GM19099 (cell line): ENCODE measurements around the gene OMP.

Experiments used
- POLR2A ChIP-seq: IDR thresholded peaks from 3 replicates; pipeline ENCODE4 v1.6.1; 2011; ENCODE audit warnings: low read depth; ENCODE audit not compliant: insufficient read length; ENCODE audit errors: extremely low read depth

The OMP gene

GRCh38 chr11:77107950-77108349 lies 5.3 kb downstream of the OMP start:
- TF ChIP-seq POLR2A, result no peak

- TF ChIP-seq POLR2A, result no peak
Measured at GRCh38 chr11:77108436-77108835, 5.8 kb downstream of the OMP start.

DNA sequence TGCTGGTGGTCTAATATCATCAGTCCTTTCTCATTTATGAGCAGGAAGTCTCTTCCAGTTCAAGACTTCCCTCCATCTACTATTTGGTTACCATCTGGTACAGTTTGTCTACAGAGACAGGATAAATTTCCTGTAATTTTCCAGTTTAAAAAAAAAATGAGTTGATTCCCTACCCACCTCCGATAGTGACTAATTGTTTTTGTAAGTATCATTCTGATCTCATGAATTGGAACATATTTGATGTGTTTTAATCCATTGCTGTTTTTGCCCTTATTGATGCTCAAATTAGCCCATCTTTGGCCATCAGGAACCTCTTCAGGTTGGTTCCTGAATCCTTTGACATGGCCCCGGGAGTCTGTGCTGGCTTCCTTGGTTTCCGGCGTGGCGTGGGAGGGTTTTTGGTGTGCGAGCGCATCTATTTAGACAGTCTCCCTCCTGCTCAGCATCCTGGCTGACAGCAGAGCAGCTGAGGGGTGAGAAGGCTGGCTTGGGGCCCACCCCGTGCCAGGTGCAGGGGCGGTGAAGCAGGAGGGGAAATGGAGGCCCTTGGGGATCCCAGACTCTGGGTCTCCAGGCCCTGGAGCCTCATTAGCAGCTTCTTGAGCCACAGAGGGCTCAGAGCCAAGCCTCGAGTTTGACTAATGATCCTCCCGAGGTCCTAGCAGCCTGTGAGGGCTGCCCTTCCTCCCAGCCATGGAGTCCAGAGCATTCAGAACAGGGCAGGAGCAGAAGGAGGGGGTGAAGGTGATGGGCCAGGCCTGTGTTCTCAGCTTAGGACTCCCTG lies 6.8 kb downstream of the OMP start:
- TF ChIP-seq POLR2A, result no peak

DNA sequence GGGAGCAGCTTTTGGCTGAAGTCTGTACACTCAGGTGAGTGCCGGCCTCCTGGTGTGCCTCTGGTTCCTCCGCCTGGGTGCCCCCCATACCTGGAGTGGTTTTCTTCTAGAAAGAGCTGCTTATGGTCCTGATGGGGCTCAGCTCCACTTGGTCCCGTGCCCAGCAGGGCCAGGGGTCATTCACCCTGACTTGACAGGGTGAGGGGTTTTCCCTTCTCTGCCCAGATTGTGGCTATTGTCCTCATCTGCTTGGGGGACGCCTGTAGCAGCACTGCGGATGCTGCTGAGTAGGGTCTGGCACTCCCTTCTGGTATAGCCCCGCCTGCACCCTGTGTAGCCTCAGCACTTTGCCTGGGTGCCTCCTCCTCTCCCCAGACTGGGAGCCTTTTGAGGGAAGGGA lies 8.2 kb downstream of the OMP start:
- no peak for TF ChIP-seq POLR2A

DNA sequence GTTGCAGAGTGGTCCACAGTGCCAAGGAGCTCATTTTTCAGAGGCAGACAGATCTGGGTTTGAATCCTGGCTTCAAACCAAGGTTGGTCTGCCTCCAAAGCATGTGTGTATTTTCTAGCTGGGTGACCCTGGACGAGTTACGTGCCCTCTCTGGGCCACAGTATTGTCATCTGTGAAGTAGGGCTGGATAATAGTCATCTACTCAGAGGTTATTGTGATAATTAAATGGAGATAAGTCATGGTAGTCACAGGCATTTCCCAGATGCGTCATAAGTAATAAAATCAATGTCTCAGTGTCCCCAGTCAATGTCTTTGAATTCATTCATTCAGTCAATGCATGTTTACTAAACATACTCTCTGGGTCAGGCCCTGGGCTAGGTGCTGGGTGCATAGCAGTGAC lies 8.6 kb downstream of the OMP start:
- no peak for TF ChIP-seq POLR2A

- TF ChIP-seq POLR2A, result no peak
Measured at GRCh38 chr11:77111946-77112345, 9.3 kb downstream of the OMP start.

GRCh38 chr11:77112641-77113381 lies 10.2 kb downstream of the OMP start:
- TF ChIP-seq POLR2A, result no peak

DNA sequence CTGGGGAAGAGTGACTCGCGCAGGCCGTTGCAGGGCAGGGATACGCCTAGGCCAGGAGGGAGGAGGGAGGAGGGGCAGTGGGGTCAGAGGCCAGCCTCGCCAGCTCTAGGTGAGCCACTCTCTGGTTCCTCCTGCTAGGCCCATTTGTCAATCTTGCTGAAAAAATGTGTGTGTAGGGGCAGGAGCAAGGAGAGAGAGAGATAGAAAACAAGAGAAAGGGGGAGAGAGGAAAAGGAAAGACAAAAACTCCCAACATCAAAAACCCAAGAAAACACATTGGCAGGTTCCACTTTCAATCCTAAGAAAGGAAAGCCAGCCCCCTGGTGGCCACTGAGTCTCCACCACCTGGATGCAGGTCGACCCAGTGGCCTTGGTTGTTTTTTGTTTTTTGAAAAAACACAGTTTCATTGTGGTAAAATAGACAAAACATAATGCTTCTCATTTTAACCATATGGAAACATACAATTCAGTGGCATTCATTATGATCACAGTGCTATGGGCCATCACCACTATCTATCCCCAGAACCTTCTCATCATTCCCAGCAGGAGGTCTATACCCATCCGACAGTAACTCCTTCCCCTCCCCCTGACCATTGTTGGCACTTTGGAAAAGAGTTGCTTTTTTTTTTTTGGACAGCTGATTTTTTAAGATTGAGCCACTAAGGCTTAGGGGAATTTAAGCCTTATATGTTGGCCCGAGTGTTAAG lies 10.9 kb downstream of the OMP start:
- no peak for TF ChIP-seq POLR2A

GRCh38 chr11:77114089-77114463 lies 11.4 kb downstream of the OMP start:
- no peak for TF ChIP-seq POLR2A

DNA sequence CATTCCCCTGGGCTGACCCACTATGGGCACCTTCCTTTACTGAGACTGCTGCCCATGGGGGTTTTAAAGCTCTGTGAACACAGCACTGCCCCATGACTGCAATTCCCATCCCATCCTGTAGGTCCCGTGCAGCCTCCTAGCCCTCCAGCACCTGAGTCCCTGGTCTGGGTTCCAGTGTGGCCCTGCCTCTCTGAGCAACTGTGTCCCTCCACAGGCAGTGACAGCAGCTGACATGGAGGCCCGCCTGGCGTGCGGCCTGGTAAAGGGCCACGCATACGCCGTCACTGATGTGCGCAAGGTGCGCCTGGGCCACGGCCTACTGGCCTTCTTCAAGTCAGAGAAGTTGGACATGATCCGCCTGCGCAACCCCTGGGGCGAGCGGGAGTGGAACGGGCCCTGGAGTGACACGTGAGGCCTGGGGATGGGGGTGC lies 12.6 kb downstream of the OMP start:
- TF ChIP-seq POLR2A, result no peak

- TF ChIP-seq POLR2A, result no peak
Measured at GRCh38 chr11:77115956-77116355, 13.3 kb downstream of the OMP start.

DNA sequence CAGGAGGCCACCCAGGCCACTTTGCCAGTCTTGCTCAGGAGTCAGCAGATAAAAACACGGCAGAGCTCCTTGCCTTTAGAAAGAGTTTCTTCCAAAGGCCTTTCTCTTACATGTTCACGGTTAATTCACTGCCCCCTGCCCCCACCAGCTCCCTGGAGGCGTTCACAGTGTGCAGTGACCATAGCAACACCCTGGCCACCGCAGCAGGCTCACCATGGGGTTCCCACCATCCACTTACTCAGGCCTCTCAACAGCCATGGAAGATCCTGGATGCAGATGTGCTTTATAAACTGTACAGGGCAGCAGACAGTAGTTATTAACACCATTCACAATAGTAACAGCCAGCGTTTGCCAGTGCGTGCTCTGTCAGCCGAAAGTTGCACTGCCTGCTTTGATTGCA lies 14.9 kb downstream of the OMP start:
- no peak for TF ChIP-seq POLR2A

- no peak for TF ChIP-seq POLR2A
Measured at GRCh38 chr11:77118086-77118485, 15.4 kb downstream of the OMP start.

DNA sequence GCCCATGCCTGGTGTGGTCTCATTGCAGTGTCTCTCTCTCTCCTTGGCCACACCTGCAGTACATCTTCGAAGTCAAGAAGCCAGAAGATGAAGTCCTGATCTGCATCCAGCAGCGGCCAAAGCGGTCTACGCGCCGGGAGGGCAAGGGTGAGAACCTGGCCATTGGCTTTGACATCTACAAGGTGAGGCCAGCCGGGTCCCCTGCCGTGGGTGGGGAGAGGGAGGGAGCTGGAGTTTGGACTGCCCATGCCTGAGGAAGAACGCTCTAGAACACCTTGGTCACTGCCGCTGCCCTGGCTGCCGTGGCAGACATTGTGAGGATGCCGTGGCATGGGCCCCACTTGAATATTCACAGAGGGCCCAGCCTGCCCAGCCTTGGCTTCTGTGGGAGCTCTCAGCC lies 16.3 kb downstream of the OMP start:
- no peak for TF ChIP-seq POLR2A

GRCh38 chr11:77119531-77119936 lies 16.9 kb downstream of the OMP start:
- no peak for TF ChIP-seq POLR2A

DNA sequence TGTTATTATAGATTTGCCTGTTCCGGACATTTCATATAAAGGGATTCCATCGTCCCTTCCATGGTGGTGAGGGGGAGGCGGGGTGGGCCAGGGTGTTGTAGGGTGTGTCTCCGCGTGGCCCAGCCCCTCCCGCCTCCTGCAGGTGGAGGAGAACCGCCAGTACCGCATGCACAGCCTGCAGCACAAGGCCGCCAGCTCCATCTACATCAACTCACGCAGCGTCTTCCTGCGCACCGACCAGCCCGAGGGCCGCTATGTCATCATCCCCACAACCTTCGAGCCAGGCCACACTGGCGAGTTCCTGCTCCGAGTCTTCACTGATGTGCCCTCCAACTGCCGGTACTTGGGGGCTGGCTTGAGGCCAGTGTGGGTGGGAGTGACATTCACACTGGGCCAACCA lies 17.9 kb downstream of the OMP start:
- no peak for TF ChIP-seq POLR2A
